Caco-2 (cell line): ENCODE results near the gene CDHR4. TPM values are rescaled to one million over a fixed set of nuclear protein-coding genes. Genes with fewer than 3 reads are reported as not detected.
A peak's percentile ranks its signal among the peaks of the same experiment; 100 is the strongest.

ENCODE experiments used
- BruUV-seq: library from RNA; stranded (reverse); fragments of 400-500 nt; replicated peaks from 2 replicates; lab custom pipeline; 2021; lab: Mats Ljungman, UMichigan
- CTCF ChIA-PET: fragments of 300-600 bp; sonication (Branson Sonifier 250); formaldehyde crosslinking; loops from one replicate; lab custom pipeline; 2022; ENCODE audit warnings: antibody characterized with exemption; lab: Charles Lee
- POLR2A ChIA-PET: fragments of 300-600 bp; sonication (Branson Sonifier 250); formaldehyde crosslinking; loops from one replicate; lab custom pipeline; 2022; ENCODE audit warnings: antibody characterized with exemption; lab: Charles Lee
- DNase-seq, 2 experiments: peaks; one replicate each; pipeline versions ENCODE4 v3.0.0 to v3.0.0-alpha.2; 2020 to 2022
- H3K27me3 ChIP-seq: replicated peaks from 2 replicates; pipeline ENCODE4 v1.6.0; 2011; ENCODE audit warnings: low read length; ENCODE audit not compliant: control insufficient read depth, insufficient read depth
- H3K36me3 ChIP-seq: 2 replicates; pipeline ENCODE4 v1.5.1; 2011; ENCODE audit warnings: low read length; ENCODE audit not compliant: control insufficient read depth, insufficient read depth
- H3K4me1 ChIP-seq: fragments of 250-450 bp; sonication (Bioruptor Pico); 2 replicates; pipeline ENCODE4 v1.5.1; 2020; ENCODE audit warnings: mild to moderate bottlenecking
- H3K4me3 ChIP-seq: 2 replicates; pipeline ENCODE4 v1.5.1; 2011; ENCODE audit warnings: low read depth, mild to moderate bottlenecking, control low read depth, low read length
- H3K9me3 ChIP-seq: fragments of 250-450 bp; sonication (Bioruptor Pico); 2 replicates; pipeline ENCODE4 v1.5.1; 2020; ENCODE audit warnings: mild to moderate bottlenecking, moderate library complexity
- H3K27ac Mint-ChIP-seq: one replicate; pipeline ENCODE4 v1.8.0; 2022; ENCODE audit warnings: mixed read lengths; ENCODE audit not compliant: unreplicated experiment
- H3K27me3 Mint-ChIP-seq: one replicate; pipeline ENCODE4 v1.8.0; 2022; ENCODE audit warnings: mixed read lengths; ENCODE audit not compliant: insufficient read depth, unreplicated experiment
- H3K36me3 Mint-ChIP-seq: one replicate; pipeline ENCODE4 v1.8.0; 2022; ENCODE audit warnings: mild to moderate bottlenecking, mixed read lengths; ENCODE audit not compliant: insufficient read depth, unreplicated experiment
- H3K4me1 Mint-ChIP-seq: one replicate; pipeline ENCODE4 v1.8.0; 2022; ENCODE audit warnings: low read depth, mixed read lengths; ENCODE audit not compliant: unreplicated experiment
- H3K4me3 Mint-ChIP-seq: one replicate; pipeline ENCODE4 v1.8.0; 2022; ENCODE audit warnings: mild to moderate bottlenecking, moderate library complexity, mixed read lengths; ENCODE audit not compliant: unreplicated experiment
- H3K9me3 Mint-ChIP-seq: one replicate; pipeline ENCODE4 v1.8.0; 2022; ENCODE audit warnings: mixed read lengths; ENCODE audit not compliant: unreplicated experiment
- CTCF ChIP-seq, 2 experiments: fragments of 200-600 bp in 1 of 2; IDR thresholded peaks; 1 replicate in 1 of 2; 2 replicates in 1 of 2; pipeline versions ENCODE4 v1.5.1 to v1.8.0; 2011 to 2022; ENCODE audit warnings: antibody characterized with exemption in 1 of 2, control low read depth in 1 of 2, inconsistent platforms in 1 of 2, low read depth in 1 of 2, low read length in 1 of 2, mild to moderate bottlenecking in 1 of 2, moderate library complexity in 1 of 2; ENCODE audit not compliant: insufficient read depth in 1 of 2, severe bottlenecking in 1 of 2, unreplicated experiment in 1 of 2
- intact Hi-C: fragments of 100-400 bp; cut with micrococcal nuclease; formaldehyde crosslinking; loops from one replicate; pipeline ENCODE4 v1.10.0; 2022; ENCODE audit not compliant: unreplicated experiment
- total RNA-seq: library from RNA; stranded (reverse); gene quantifications from 2 replicates; pipeline ENCODE4 v1.2.3, GENCODE V29; 2022

Gene CDHR4
- total RNA-seq, 1 experiment from 2014 or later = not detected

DNA sequence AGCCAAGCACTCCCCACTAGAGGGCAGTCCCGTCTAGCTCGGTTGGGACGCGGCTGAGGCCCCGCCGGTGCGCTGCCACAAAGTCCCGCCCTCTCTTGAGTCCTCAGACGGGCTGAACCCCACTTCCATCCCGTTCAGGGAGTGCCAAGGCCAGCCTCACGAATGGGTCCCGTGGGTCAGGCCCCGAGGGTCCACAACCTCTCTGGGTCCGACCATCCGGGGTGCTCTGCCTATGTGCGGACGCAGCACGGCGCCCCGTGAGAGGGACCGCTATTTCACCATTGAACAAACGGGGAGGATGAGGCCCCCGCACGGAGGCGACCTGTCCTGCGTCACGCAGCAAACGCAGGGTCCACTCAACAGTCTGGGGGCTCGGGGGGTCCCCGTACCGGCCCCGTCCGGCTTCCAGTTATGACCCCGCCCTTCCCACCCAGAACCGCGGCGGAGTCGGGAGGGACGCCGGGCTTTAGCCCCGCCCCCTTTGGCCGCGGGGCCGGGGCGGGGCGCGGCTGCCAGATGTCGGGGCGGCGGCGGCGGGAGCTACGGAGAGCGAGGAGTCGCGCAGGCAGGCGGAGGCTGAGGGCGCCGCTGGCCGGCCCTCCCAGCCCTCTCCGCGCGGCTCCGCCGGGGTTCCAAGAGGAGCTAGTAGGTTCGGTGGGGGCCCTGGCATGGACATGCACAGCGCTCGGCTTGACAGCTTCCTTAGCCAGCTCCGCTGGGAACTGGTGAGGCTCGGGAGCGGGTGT, 3.2 kb upstream of the CDHR4 start, which contains the start of gene INKA1:
INKA1 (plus strand) TSS at position 543 of the 746 bp plus-strand sequence; CDS start at position 675, 132 bp downstream.
- no peaks in the 10 kb centered on the region for H3K9me3 Mint-ChIP-seq
- POLR2A ChIA-PET = interaction anchor here (0.6 kb wide), 2 partner anchors 138 to 1460 kb away, joined by 3 to 7 read pairs; no protein-coding TSS in a partner anchor
- H3K4me3 ChIP-seq = peak within 1 kb of the TSS; percentile 74
- H3K27me3 ChIP-seq = no peaks in the 10 kb centered on the region
- peaks cover 5% of the 10 kb centered on the region for H3K36me3 Mint-ChIP-seq
- peak within 1 kb of the TSS; percentile 71 for H3K27ac Mint-ChIP-seq
- H3K27me3 Mint-ChIP-seq = peaks cover 2% of the 10 kb centered on the region
- peak within 1 kb of the TSS; percentile 91 for H3K4me3 Mint-ChIP-seq
- CTCF ChIA-PET = interaction anchor here (0.6 to 2.6 kb wide), 18 partner anchors 11 to 796 kb away, joined by 3 to 24 read pairs (median 5); partner anchors contain the start of genes AMIGO3, IP6K1, MON1A and MST1R
- H3K4me1 Mint-ChIP-seq = peaks cover 16% of the 10 kb centered on the region
- no peaks in the 10 kb centered on the region for H3K9me3 ChIP-seq
- H3K36me3 ChIP-seq = no peaks in the 10 kb centered on the region
- intact Hi-C loops = loop anchor here (1.0 to 2.0 kb wide), 3 partner anchors 16 to 103 kb away; partner anchors contain the start of gene IP6K1
- peak; percentile 78 to 88 for TF ChIP-seq CTCF (IDR thresholded peaks at IDR 0.05; ENCODE audit: insufficient read depth in 1 of 2, low read depth in 1 of 2, low read length in 1 of 2, severe bottlenecking in 1 of 2, unreplicated experiment in 1 of 2)
- peak; percentile 82 to 89 for DNase-seq
- H3K4me1 ChIP-seq = no peaks in the 10 kb centered on the region
- BruUV-seq = no TSS peak

GRCh38 chr3:49801160-49801559, 1.5 kb upstream of the CDHR4 start:
- H3K4me3 Mint-ChIP-seq = no peak overlapping the region
- Histone ChIP-seq H3K36me3 (no peaks in the 10 kb centered on the region), H3K4me3 (no peak overlapping the region), H3K4me1 (no peaks in the 10 kb centered on the region), H3K9me3 (no peaks in the 10 kb centered on the region), H3K27me3 (no peaks in the 10 kb centered on the region)
- intact Hi-C loops = no loop called here
- BruUV-seq = no TSS peak
- no peaks in the 10 kb centered on the region for H3K9me3 Mint-ChIP-seq
- POLR2A ChIA-PET = interaction anchor here (0.6 kb wide), 1 partner anchor 82 kb away, joined by 4 read pairs; the partner anchor contains the start of gene AMIGO3
- DNase-seq = no peak
- H3K27ac Mint-ChIP-seq = no peak overlapping the region
- peaks cover 2% of the 10 kb centered on the region for H3K27me3 Mint-ChIP-seq
- H3K4me1 Mint-ChIP-seq = peaks cover 16% of the 10 kb centered on the region
- peaks cover 5% of the 10 kb centered on the region for H3K36me3 Mint-ChIP-seq
- TF ChIP-seq CTCF (IDR thresholded peaks at IDR 0.05; ENCODE audit: insufficient read depth in 1 of 2, low read depth in 1 of 2, low read length in 1 of 2, severe bottlenecking in 1 of 2, unreplicated experiment in 1 of 2) = no peak
- CTCF ChIA-PET = no interaction called here

- Histone ChIP-seq H3K9me3 (no peaks in the 10 kb centered on the region), H3K4me1 (no peaks in the 10 kb centered on the region), H3K27me3 (no peaks in the 10 kb centered on the region), H3K4me3 (no peak overlapping the region), H3K36me3 (no peaks in the 10 kb centered on the region)
- Mint-ChIP-seq H3K4me1 (peaks cover 16% of the 10 kb centered on the region), H3K36me3 (peaks cover 5% of the 10 kb centered on the region), H3K9me3 (no peaks in the 10 kb centered on the region), H3K4me3 (no peak overlapping the region), H3K27me3 (peaks cover 2% of the 10 kb centered on the region), H3K27ac (no peak overlapping the region)
- intact Hi-C loops = no loop called here
- POLR2A ChIA-PET = no interaction called here
- no peak for DNase-seq
- CTCF ChIA-PET = interaction anchor here (1.0 kb wide), 1 partner anchor 40 kb away, joined by 3 read pairs; no protein-coding TSS in a partner anchor
- no peak for TF ChIP-seq CTCF (IDR thresholded peaks at IDR 0.05; ENCODE audit: insufficient read depth in 1 of 2, low read depth in 1 of 2, low read length in 1 of 2, severe bottlenecking in 1 of 2, unreplicated experiment in 1 of 2)
- BruUV-seq = no TSS peak
Observed at GRCh38 chr3:49799105-49799504, 568 bp downstream of the CDHR4 start.
